HUES64 (cell line): Measurements from ENCODE around the gene CKAP2L.

ENCODE experiments used
- H3K27ac ChIP-seq: 2 replicates; pipeline ENCODE4 v1.7.0; 2013; ENCODE audit warnings: low read depth, low read length, inconsistent platforms
- H3K27me3 ChIP-seq: 2 replicates; pipeline ENCODE4 v1.6.1; 2013; ENCODE audit warnings: mild to moderate bottlenecking, low read length; ENCODE audit not compliant: insufficient read depth
- H3K36me3 ChIP-seq: 2 replicates; pipeline ENCODE4 v1.6.1; 2013; ENCODE audit warnings: mild to moderate bottlenecking, low read length; ENCODE audit not compliant: insufficient read depth
- H3K4me1 ChIP-seq: 2 replicates; pipeline ENCODE4 v1.6.1; 2013; ENCODE audit warnings: mild to moderate bottlenecking, low read length, moderate library complexity; ENCODE audit not compliant: insufficient read depth
- H3K4me3 ChIP-seq: 2 replicates; pipeline ENCODE4 v1.5.1; 2013; ENCODE audit warnings: mild to moderate bottlenecking, low read length, moderate library complexity
- H3K9ac ChIP-seq: 2 replicates; pipeline ENCODE4 v1.6.1; 2013; ENCODE audit warnings: mild to moderate bottlenecking, low read depth, low read length
- H3K9me3 ChIP-seq: 2 replicates; pipeline ENCODE4 v1.6.1; 2013; ENCODE audit warnings: low read depth, low read length; ENCODE audit not compliant: insufficient read depth
- WGBS: fragments of 150-250, 120-280 bp; methylation state at CpG from one replicate; pipeline ENCODE4 v1.1.7; 2013; ENCODE audit warnings: missing lambda C conversion rate; 5-methylcytosine and 5-hydroxymethylcytosine counted together

CKAP2L gene

DNA sequence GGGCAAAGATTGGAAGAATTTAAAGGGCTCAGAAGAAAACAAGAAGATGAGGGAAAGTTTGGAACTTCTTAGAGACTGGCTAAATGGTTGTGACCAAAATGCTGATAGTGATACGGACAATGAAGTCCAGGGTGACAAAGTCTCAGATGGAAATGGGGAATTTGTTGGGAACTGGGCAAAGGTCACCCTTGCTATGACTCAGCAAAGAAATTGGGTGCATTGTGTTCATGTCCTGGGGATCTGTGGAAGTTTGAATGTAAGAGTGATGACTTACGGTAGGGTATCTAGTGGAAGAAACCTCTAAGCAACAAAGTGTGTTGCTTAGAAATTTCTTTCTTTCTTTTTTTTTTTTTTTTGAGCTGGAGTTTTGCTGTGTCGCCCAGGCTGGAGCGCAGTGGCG is 25.9 kb upstream of the CKAP2L start:
- Histone ChIP-seq H3K27ac (no peak overlapping the region), H3K4me3 (no peak overlapping the region), H3K36me3 (no peaks in the 10 kb centered on the region), H3K9me3 (no peaks in the 10 kb centered on the region), H3K27me3 (no peaks in the 10 kb centered on the region), H3K4me1 (peaks cover 5% of the 10 kb centered on the region; the same call in 1 of the 2 replicates), H3K9ac (no peak overlapping the region)
- 89% methylated on average over 5 of the region's 5 CpGs for WGBS

DNA sequence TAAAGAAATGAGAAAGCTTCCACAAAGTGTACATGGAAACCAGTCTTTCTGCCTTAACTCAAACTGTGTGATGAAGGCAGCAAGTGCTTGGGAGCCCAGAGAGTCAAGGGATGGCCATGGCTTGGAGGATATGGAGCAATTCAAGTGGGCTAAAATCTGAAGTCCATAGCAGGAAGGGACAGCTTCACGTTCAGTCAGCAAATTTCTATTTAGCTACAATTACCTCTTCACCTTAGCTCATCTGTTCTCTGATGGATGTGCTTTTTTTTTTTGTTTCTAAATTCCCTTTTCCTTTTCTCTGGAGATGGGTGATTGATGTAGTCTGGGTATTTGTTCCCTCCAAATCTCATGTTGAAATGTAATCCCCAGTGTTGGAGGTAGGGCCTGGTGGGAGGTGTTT is 24.8 kb upstream of the CKAP2L start:
- Histone ChIP-seq H3K36me3 (no peaks in the 10 kb centered on the region), H3K9ac (no peak overlapping the region), H3K4me3 (no peak overlapping the region), H3K27me3 (no peaks in the 10 kb centered on the region), H3K4me1 (peaks cover 16% of the 10 kb centered on the region), H3K9me3 (no peaks in the 10 kb centered on the region), H3K27ac (no peak overlapping the region)
- WGBS: 100% methylated on average over 1 of the region's 1 CpG

DNA sequence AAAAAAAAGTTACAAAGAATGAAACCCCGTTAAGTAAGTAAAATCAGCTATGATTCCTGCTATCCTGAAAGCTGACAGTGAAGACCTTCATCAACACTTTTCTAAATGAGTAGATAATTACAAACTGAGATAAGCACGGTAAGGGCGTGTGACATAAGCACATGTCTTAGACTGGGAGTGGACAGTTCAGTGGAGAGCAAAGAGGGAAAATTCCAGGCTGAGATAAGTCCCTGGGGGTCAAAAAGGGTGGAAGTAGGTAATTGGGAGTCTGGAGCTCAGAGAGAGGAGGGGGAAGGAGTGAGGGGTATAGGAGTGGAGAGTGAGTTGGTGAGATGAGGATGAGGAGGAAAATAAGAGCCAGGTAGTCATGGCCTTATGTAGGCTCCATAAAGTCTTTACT is 24.2 kb upstream of the CKAP2L start:
- H3K4me1 ChIP-seq: peaks cover 21% of the 10 kb centered on the region
- H3K4me3 ChIP-seq: no peak overlapping the region
- H3K9me3 ChIP-seq: no peaks in the 10 kb centered on the region
- no peak overlapping the region for H3K27ac ChIP-seq
- no peaks in the 10 kb centered on the region for H3K36me3 ChIP-seq
- H3K27me3 ChIP-seq: no peaks in the 10 kb centered on the region
- 97% methylated on average over 2 of the region's 3 CpGs for WGBS
- H3K9ac ChIP-seq: no peak overlapping the region

DNA sequence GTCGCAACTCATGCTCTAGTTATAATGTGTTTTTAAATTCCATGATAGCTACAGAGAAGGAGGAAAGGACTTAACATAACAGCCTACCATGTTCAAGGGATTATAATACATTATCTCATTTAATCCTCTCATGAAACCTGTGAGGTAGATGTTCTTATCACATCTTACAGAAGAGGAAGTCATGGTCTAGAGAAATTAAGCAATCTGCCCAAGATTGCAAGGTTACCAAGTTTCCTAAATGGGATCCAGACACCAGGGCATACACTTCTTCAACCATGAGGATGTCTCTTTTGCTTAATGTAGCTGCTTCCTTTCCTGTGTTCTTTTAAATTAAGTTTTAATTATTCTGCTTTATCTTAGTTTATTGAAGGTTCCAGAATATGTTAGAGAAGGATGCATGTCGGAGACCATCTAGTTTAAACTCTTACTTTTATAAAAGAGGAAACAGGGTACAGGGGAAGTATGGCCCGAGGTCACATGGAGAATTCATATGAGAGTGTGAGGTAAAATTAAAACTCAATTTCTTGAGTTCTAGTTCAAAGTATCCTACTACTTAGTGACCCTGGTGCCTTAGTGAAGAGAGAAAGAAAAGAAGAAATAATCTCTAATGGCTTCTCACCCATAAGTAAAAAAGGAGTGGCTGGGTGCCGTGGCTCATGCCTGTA is 23.5 kb upstream of the CKAP2L start:
- 94% methylated on average over 2 of the region's 4 CpGs for WGBS
- Histone ChIP-seq H3K36me3 (no peaks in the 10 kb centered on the region), H3K9me3 (no peaks in the 10 kb centered on the region), H3K9ac (no peak overlapping the region), H3K27ac (no peak overlapping the region), H3K4me1 (peaks cover 26% of the 10 kb centered on the region), H3K4me3 (no peak overlapping the region), H3K27me3 (no peaks in the 10 kb centered on the region)

DNA sequence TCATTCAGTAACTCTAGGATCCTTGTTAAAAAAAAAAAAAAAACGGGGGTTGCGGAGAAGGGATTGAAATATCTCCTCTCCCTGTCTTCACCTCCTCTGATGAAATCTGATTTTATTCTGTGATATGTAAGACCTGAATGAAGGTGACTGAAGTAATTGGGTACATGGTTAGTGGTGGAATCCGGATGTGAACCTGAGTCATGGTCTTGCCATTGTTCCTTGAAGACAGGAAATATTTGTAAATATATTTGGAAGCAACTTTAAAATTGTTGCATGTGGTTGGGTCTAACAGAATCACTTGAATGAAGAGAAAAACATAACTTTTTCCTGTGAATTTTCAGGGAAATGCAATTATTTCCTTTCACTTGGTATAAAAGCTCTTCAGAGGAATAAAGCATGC is 22.9 kb upstream of the CKAP2L start:
- no peak overlapping the region for H3K9ac ChIP-seq
- no peaks in the 10 kb centered on the region for H3K27me3 ChIP-seq
- no peaks in the 10 kb centered on the region for H3K36me3 ChIP-seq
- H3K4me1 ChIP-seq: peaks cover 26% of the 10 kb centered on the region
- 90% methylated on average over 1 of the region's 3 CpGs for WGBS
- no peak overlapping the region for H3K27ac ChIP-seq
- H3K4me3 ChIP-seq: no peak overlapping the region
- no peaks in the 10 kb centered on the region for H3K9me3 ChIP-seq

DNA sequence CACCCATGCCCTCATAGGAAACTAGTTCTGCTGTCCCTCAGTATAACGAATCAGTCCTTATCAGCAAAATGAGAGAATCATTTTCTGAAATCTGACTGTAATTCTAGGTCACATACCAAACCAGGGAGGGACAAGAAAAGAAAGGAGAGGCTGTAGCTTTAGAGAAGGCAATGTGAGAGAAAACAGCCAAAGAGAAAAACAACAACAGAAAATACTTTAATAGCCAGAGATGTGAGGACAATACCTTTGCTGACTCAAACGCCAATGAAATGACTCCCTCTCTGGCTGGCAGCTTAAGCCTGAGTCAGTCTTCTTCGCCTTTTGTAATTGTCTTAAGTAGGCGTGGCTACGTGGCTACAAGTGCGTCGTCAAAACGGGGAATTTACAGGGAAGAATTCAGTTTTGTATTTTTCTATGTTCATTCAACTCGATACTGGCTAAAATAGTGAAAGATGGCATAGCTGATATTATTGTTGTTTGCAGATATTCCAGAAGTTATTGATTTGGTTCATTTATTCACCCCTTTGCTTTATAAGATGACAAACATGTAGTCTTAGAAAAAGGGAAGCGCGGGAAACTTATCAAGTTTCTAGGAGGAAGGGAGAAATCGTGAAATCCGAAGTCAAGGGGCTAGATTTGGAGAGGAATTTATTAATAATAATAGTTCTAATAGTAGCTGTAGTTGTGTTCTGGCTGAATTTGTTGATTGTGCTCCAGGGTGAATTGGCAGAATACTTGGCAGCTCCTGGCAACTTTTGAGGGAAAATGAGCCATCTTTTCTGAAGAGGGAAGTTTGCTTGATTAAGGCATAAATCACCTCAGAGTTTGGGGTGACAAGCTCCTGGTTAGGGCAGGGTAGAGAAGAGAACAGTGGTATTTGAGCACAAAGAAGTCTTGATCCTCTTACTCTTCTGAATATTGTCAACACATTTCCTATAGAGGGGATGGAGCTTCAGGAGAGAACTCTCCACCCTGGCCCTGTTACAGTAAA is 20.1 kb upstream of the CKAP2L start, which contains the start of gene IL1A:
TSS of gene IL1A (minus strand) at position 295 of the 991 bp plus-strand sequence. CDS start 723 bp downstream, outside the sequence.
- H3K9ac ChIP-seq: no peak within 1 kb of the TSS
- peak within 1 kb of the TSS; percentile 38 for H3K4me3 ChIP-seq
- 25% methylated on average over 13 of the region's 13 CpGs for WGBS
- peak within 1 kb of the TSS; percentile 26; the same call in 1 of the 2 replicates for H3K27ac ChIP-seq
- peaks cover 21% of the 10 kb centered on the region for H3K4me1 ChIP-seq
- H3K27me3 ChIP-seq: no peaks in the 10 kb centered on the region
- H3K36me3 ChIP-seq: no peaks in the 10 kb centered on the region
- no peaks in the 10 kb centered on the region for H3K9me3 ChIP-seq

DNA sequence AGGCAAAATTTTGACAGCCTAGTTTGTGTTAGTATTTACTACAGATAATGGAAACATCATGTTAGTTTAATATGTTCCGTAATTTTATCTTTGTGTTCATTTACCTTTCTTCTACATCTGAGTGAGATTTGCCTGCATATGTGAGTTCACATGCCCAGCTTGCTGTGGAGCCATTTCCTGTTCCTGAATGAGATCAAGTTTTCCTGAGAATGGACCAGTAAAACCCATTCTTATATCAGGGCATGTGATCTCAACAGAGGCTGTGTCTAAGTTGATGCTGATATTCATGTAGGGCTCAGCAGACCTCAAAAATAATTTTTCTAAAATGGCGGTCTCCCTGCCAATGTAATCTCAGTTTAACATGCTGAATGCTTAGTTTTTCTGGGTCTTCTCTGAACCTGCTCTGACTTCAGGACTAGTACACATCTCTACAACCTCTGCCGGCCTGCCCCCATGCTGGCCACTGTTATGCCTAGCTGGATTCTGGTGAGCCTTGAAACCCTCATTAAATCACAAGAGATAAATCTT is 18.8 kb upstream of the CKAP2L start:
- Histone ChIP-seq H3K4me1 (peaks cover 21% of the 10 kb centered on the region), H3K9ac (no peak overlapping the region), H3K9me3 (no peaks in the 10 kb centered on the region), H3K4me3 (no peak overlapping the region), H3K36me3 (no peaks in the 10 kb centered on the region), H3K27me3 (no peaks in the 10 kb centered on the region), H3K27ac (no peak overlapping the region)
- WGBS: 90% methylated on average over 3 of the region's 3 CpGs

DNA sequence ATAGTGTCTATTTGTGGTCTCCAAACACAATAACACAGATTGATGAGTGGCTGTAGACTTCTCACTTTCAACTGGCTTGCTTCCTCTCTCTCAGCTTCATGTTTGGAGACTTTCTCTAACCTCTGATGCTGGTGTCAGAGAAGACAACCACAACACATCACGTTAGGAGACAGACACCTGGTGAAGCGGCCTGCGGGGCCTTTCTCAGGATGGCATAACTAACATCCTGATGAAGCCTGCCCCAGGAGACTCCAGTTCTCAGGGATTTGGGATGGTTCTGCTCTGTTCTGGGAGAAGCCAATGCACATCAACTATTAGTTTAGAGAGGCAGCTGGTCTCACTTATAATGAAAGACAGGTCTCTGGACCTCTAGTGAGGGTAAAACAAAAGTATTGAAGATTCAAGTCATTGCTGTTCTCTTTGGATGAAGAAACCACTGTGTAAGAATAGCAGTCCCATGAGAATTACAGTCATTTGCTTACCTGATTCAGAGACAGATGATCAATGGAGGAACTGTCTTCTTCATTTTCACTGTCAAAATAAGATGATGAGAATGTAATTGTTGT is 17.9 kb upstream of the CKAP2L start:
- Histone ChIP-seq H3K27ac (no peak overlapping the region), H3K27me3 (no peaks in the 10 kb centered on the region), H3K4me3 (no peak overlapping the region), H3K4me1 (peaks cover 21% of the 10 kb centered on the region), H3K9me3 (no peaks in the 10 kb centered on the region), H3K9ac (no peak overlapping the region), H3K36me3 (no peaks in the 10 kb centered on the region)
- WGBS: 81% methylated on average over 3 of the region's 3 CpGs

DNA sequence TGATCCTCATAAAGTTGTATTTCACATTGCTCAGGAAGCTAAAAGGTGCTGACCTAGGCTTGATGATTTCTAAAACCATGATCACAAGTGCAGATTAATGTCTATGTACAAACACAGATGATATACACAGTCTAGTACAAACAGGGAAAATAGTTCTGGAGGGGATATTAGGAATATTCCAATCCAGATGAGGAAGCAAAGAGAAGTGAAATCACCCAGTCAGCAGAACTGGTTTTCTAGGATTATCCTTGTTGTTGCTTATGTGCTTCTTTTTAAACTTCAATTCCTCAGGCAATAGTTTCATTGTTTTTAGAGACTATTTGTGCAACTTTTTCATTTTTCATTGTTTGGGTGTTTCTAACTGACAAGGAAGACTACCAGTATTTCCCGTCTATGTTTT is 15.2 kb upstream of the CKAP2L start:
- Histone ChIP-seq H3K4me3 (no peak overlapping the region), H3K27me3 (no peaks in the 10 kb centered on the region), H3K9me3 (no peaks in the 10 kb centered on the region), H3K9ac (no peak overlapping the region), H3K27ac (no peak overlapping the region), H3K4me1 (peaks cover 14% of the 10 kb centered on the region), H3K36me3 (no peaks in the 10 kb centered on the region)
- 100% methylated on average over 1 of the region's 1 CpG for WGBS

DNA sequence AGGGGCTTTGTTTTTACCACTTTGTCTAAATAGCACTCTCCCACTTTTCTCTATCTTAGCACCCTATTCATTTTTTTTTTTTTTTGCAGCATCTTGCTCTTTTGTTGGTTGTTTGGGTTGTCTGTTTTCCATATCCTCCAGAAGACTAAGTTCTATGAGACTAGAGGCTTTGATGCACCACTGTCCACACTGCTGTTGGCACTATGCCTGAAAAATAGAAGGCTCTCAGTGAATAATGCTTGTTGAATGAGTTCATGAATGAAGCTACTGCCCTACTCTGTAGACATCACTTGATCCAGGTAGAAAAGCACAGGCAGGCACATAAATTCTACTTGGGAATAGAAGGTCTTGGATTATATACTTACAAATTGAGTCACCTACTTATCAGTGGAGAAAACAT is 12.6 kb upstream of the CKAP2L start:
- no peak overlapping the region for H3K9ac ChIP-seq
- no peaks in the 10 kb centered on the region for H3K36me3 ChIP-seq

DNA sequence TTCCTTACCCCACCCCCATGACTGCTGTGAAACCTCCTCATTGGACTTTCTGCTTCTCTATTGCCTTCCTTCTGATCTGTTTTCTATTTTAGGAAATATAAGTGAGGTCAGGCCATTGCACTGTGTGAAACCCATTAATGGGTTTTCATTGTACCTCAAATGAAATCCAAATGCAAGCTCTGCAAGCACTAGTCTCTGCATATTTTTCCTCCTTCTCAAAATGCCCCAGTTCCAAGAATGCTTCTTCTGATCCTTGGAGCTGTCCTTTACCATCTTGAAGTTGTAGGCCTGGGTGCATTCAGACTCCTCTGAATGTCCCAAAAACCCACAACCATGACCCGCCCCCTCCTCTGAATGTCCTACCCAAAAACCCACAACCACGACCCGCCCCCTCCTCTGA is 11.7 kb upstream of the CKAP2L start:
- Histone ChIP-seq H3K9ac (no peak overlapping the region), H3K27ac (no peak overlapping the region), H3K9me3 (no peaks in the 10 kb centered on the region), H3K36me3 (no peaks in the 10 kb centered on the region), H3K4me3 (no peak overlapping the region), H3K4me1 (no peaks in the 10 kb centered on the region), H3K27me3 (no peaks in the 10 kb centered on the region)
- no CpG with 5 or more reads among the region's 3 CpGs for WGBS

More for the DNA sequence above, 12.6 kb upstream of the CKAP2L start:
- H3K27me3 ChIP-seq: no peaks in the 10 kb centered on the region
- no peak overlapping the region for H3K4me3 ChIP-seq
- no peak overlapping the region for H3K27ac ChIP-seq
- H3K4me1 ChIP-seq: no peaks in the 10 kb centered on the region
- no peaks in the 10 kb centered on the region for H3K9me3 ChIP-seq
